Upper lobe of left lung (tissue), 6 donors: Measurements from ENCODE around the gene TLCD4. TPM values are rescaled to one million over a fixed set of nuclear protein-coding genes. Genes with fewer than 3 reads are reported as not detected.
"Not testable (repeated sequence)": the region's sequence is repeated elsewhere in the genome, so short reads cannot be mapped to it uniquely, and the experiment has no call there.

Experiments
- ATAC-seq, 2 donors: fragments of 200-7000 bp; cut with Tn5 transposase; one replicate each; pipeline ENCODE4 v1.9.1; 2022; ENCODE audit warnings: mild to moderate bottlenecking in 2 of 2, moderate library complexity in 2 of 2; ENCODE audit not compliant: low FRiP score in 2 of 2
- DNase-seq, 2 donors: peaks; one replicate each; pipeline ENCODE4 v3.0.0-alpha.2; 2019 to 2020
- H3K27ac ChIP-seq, 4 donors: fragments of 200-600 bp; sonication (generic); one replicate each; pipeline ENCODE4 v1.5.1; 2016 to 2019
- H3K27me3 ChIP-seq, 4 donors: fragments of 200-600 bp; sonication (generic); one replicate each; pipeline ENCODE4 v1.5.1; 2017 to 2019
- H3K36me3 ChIP-seq, 4 donors: fragments of 200-600 bp; sonication (generic); one replicate each; pipeline ENCODE4 v1.5.1; 2016 to 2019
- H3K4me1 ChIP-seq, 4 donors: fragments of 200-600 bp; sonication (generic); one replicate each; pipeline ENCODE4 v1.5.1; 2018 to 2019
- H3K4me3 ChIP-seq, 4 donors: fragments of 200-600 bp; sonication (generic); one replicate each; pipeline ENCODE4 v1.5.1; 2017 to 2019; ENCODE audit warnings: mild to moderate bottlenecking in 2 of 4, moderate library complexity in 1 of 4
- H3K9me3 ChIP-seq, 4 donors: fragments of 200-600 bp; sonication (generic); one replicate each; pipeline ENCODE4 v1.5.1; 2018 to 2019
- CTCF ChIP-seq, 6 experiments: fragments of 450-650 bp in 4 of 6; fragments of 200-600 bp in 2 of 6; sonication (generic) in 2 of 6; IDR thresholded peaks; one replicate each; pipeline ENCODE4 v1.5.1; 2016 to 2019; ENCODE audit warnings: antibody characterized with exemption in 6 of 6
- EP300 ChIP-seq, 4 donors: sonication (generic); formaldehyde crosslinking; IDR thresholded peaks; one replicate each; pipeline ENCODE4 v1.5.1; 2017; ENCODE audit warnings: antibody characterized with exemption in 4 of 4, control low read depth in 2 of 4
- POLR2A ChIP-seq, 4 donors: fragments of 450-650 bp; IDR thresholded peaks; one replicate each; pipeline ENCODE4 v1.5.1; 2016 to 2017; ENCODE audit warnings: antibody characterized with exemption in 4 of 4, mild to moderate bottlenecking in 2 of 4
- POLR2AphosphoS5 ChIP-seq, 2 donors: sonication (generic); formaldehyde crosslinking; IDR thresholded peaks; one replicate each; pipeline ENCODE4 v1.5.1; 2017; ENCODE audit warnings: antibody characterized with exemption in 2 of 2
- WGBS, 2 donors: methylation state at CpG; one replicate each; pipeline ENCODE4 v1.1.5; 2017 to 2018; 5-methylcytosine and 5-hydroxymethylcytosine counted together
- small RNA-seq, 4 donors: library from RNA; depleted of rRNA; stranded (forward); fragments of <200 nt; gene quantifications; one replicate each; pipeline ENCODE3, GENCODE V24; 2016
- total RNA-seq, 6 donors: library from RNA; depleted of rRNA in 4 of 6; stranded (reverse); fragments of >200 nt in 4 of 6; gene quantifications; one replicate each; pipeline versions ENCODE4 v1.1.0 to v1.2.1, GENCODE V29; 2016 to 2021
- donor health status: DM: no; HTN: no; CAD: no; lungs with moderate emphysema.
- donor health status: DM: no; HTN: yes; CAD: no; lungs with severe emphysema.

The TLCD4 gene
- total RNA-seq, 6 donors from 2014 or later: 1.8 to 19.5 (median 8.2) TPM

GRCh38 chr1:95146637-95147036 is 29.5 kb downstream of the TLCD4 start:
- Histone ChIP-seq H3K4me1 (no peaks in the 10 kb centered on the region), H3K4me3 (no peak overlapping the region), H3K9me3 (no peaks in the 10 kb centered on the region), H3K36me3 (no peaks in the 10 kb centered on the region), H3K27me3 (no peaks in the 10 kb centered on the region), H3K27ac (no peak overlapping the region)
- no peak for TF ChIP-seq CTCF (IDR thresholded peaks at IDR 0.05)
- TF ChIP-seq EP300 (IDR thresholded peaks at IDR 0.05): no peak
- TF ChIP-seq POLR2AphosphoS5 (IDR thresholded peaks at IDR 0.05): no peak
- TF ChIP-seq POLR2A (IDR thresholded peaks at IDR 0.05): no peak
- DNase-seq: no peak
- ATAC-seq: no peak

GRCh38 chr1:95154096-95154495 is 36.9 kb downstream of the TLCD4 start:
- TF ChIP-seq EP300 (IDR thresholded peaks at IDR 0.05) (no peak), POLR2A (IDR thresholded peaks at IDR 0.05) (no peak), POLR2AphosphoS5 (IDR thresholded peaks at IDR 0.05) (no peak), CTCF (IDR thresholded peaks at IDR 0.05) (no peak)
- Histone ChIP-seq H3K9me3 (no peaks in the 10 kb centered on the region), H3K27me3 (no peaks in the 10 kb centered on the region), H3K36me3 (no peaks in the 10 kb centered on the region), H3K4me3 (no peak overlapping the region), H3K4me1 (no peaks in the 10 kb centered on the region), H3K27ac (no peak overlapping the region)
- DNase-seq (no peak), ATAC-seq (no peak)
- WGBS, 2 donors: 50 to 56% methylated on average over 1 of the region's 1 CpG

- H3K27ac ChIP-seq, H3K36me3 ChIP-seq, H3K4me3 ChIP-seq, H3K9me3 ChIP-seq, H3K4me1 ChIP-seq, ATAC-seq, DNase-seq, H3K27me3 ChIP-seq: not testable (repeated sequence)
- 87 to 99% methylated on average over 6 of the region's 6 CpGs for WGBS, 2 donors
These were observed 48.4 kb downstream of the TLCD4 start for GRCh38 chr1:95165569-95165968.

Small RNAs within 50 kb of the gene (small RNA-seq; reads per million reads assigned to genes)
- gene RF00019: 0 reads per million in 4 donors

Other genes starting within 250 kb of the TLCD4 start
- 100 to 1,000 TPM in 5 of 6 donors, 10 to 100 TPM in 1; 60.8 to 209 (median 166) TPM for gene CNN3, start 190.2 kb upstream of the TLCD4 start, total RNA-seq
- 1 to 10 TPM in 3 of 6 donors, under 1 TPM in 3; 0.55 to 6.2 (median 0.98) TPM for gene ALG14, start 44.4 kb upstream of the TLCD4 start, total RNA-seq
- gene RWDD3, start 116.9 kb downstream of the TLCD4 start, total RNA-seq: 10 to 100 TPM in 4 of 6 donors, 1 to 10 TPM in 2; 4.1 to 18.9 (median 10.4) TPM